Stimulated activated CD4-positive, alpha-beta T cell treated with anti-CD3 and anti-CD28 coated beads, TNF-alpha, amount 100 ng/mL, for 24 hours (primary cell): ENCODE measurements around the gene DDRGK1.
A peak's percentile ranks its signal among the peaks of the same experiment; 100 is the strongest.
"Not testable (repeated sequence)": the region's sequence is repeated elsewhere in the genome, so short reads cannot be mapped to it uniquely, and the experiment has no call there.

Source experiments
- DNase-seq, 3 experiments: peaks; one replicate each; pipeline ENCODE4 v3.0.0-alpha.2; 2020; ENCODE audit warnings: low read depth in 3 of 3

The DDRGK1 gene

GRCh38 chr20:3215359-3215917 is 11.0 kb upstream of the DDRGK1 start:
- DNase-seq: not testable (repeated sequence)

- no peak for DNase-seq
These were observed 8.7 kb upstream of the DDRGK1 start for GRCh38 chr20:3213226-3213625.

DNA sequence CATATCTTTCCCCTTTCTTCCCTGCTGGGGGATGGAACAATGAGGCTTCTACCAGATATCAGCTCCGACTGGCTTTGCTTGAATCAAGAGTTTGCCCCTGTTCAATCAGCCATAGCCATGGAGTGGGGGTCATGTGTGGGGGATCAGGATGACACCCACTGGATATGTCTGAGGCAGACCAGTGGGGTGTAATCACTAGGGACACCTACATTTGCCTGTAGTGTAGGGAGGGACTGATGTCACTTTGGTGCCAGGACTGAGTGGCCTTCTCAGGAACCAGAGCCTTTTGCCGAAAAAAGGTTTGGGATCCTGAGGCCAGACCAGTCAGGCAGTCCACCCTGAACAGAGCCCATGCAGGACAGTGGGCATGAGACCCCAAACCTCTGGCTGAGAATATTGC is 5.9 kb upstream of the DDRGK1 start:
- DNase-seq: no peak

GRCh38 chr20:3209946-3210317 is 5.5 kb upstream of the DDRGK1 start:
- no peak for DNase-seq

GRCh38 chr20:3209257-3209945 is 4.9 kb upstream of the DDRGK1 start, which contains the start of gene ITPA:
ITPA (plus strand) TSS chr20:3209498; CDS start chr20:3209552, 54 bp downstream.
- peak; percentile 39 to 63 (median 46) for DNase-seq

DNA sequence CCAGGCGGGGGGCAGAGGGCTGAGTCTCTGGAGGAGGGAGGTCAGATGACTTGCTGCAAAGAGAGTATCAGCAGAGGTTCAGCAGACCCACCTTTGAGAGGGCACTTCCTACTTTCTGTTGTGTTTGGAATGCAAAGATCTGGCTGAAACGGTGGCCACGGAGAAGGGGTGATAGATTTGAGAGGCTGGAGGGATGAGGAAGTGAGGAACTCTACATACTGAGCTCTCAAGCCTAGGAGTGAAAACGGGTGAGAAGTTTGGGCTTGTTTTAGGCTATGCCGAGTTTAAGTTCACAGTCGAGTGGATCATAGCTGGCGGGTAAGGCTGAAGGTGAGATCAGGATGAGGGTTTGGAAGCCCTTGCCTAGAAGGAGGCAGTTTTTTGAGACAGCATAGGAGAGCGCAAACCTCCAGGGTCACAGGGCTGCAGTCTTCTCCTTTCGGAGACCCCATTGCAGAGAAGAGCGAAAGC is 4.3 kb upstream of the DDRGK1 start:
- no peak for DNase-seq

DNA sequence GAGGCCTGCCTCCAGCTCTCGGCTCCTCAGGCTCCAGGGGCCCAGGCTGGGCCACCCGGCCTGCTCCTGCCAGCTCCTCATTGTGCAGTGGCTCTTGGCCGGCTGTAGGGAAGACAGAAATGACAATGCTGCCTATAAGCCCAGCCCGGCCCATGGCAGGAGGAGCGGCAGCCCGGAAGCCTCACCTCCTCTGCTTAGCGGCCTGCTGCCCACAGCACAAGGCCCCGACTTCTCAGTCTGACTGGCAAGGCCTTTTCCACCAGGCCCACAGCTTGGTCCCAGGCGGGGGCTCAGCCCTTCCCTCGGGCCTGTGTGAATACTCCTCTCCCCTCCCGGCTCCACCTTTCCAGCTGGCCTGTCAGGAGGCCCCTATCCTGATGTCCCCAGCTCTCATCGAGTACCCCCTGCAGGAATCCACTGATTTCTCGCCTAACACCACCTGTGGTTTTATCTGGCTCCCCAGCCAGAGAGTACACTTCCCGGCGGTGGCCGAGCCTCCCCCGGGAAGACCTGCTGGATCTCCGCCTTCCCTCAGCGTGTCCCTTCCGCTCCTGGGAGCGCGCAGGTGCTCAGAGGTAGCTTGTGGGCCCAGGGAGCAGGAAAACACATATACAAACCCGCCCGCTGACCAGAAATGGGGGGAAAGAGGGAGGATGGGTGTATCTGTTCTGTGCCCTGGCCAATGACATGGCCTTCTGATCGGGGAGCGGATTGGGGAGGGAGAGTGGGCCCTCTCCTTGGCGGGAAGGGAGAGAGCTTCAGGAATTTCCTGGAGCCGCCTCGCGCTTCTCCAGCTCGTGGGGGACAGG is 963 bp downstream of the DDRGK1 start:
- no peak for DNase-seq

DNA sequence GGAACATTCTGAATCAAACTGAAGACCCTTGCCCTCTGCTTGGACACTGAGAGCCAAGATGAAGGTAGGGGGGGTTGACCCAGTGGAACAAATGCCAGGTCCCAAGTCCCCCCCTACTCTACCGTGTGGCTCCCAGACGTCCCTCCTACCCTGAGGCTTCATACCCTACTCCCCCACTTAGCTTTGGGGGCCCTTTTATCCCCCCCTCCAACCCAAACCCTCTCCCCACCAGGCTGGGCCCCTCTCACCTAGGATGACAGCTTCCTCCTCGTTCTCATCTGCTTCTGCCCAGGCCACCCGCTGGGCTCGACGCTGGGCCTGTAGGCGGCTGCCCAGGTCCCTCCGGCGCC is 1.5 kb downstream of the DDRGK1 start:
- DNase-seq: no peak

GRCh38 chr20:3199976-3200755 is 4.3 kb downstream of the DDRGK1 start:
- no peak for DNase-seq

DNA sequence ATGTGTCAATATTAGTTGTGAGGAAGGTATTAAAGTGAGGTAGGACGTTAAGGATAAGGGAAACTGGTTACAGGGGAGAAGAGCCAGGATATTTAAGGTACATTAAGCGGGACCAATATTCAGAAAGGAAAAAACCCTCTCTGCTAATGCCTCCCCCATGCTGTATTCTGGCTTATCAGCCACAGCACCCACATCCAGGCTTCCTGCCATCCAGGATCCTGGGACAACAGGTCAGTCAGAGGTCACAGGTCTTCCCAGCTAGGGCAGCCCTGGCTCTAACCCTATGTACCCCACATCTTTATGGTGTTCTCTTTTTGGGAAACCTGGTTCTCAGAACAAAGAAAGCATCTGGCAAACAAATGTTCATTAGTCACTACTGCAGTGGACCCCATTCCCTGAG is 5.3 kb downstream of the DDRGK1 start:
- DNase-seq: no peak

DNA sequence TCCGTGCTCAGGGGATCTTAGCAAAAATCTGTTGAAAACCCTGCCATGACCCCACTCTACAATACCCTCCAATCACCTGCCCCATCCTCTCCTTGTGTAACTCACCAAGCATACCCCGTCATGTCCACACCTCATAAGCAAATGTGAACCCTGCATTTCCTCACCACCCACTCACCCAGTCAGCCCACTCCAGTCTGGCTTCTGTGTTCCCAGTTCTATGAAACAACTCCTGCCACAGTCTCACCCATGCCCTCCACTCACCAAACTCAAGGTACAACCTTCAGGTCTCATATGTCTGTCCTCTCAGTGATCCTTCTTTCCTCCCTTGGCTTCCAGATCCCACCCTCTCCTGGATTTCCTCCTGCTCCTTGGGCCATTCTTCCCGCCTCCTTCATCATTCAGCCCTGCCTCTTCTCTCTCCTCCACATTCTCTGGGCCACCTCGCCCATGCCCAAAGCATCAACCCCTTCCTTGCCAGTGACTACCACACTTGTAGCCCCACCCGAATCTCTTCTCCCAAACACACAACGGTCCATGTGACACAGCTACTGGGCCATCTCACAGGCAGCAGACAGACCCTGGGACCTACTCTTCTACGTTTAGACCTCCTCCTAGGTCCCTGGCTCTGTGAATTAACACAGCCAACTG is 8.8 kb downstream of the DDRGK1 start:
- no peak for DNase-seq

DNA sequence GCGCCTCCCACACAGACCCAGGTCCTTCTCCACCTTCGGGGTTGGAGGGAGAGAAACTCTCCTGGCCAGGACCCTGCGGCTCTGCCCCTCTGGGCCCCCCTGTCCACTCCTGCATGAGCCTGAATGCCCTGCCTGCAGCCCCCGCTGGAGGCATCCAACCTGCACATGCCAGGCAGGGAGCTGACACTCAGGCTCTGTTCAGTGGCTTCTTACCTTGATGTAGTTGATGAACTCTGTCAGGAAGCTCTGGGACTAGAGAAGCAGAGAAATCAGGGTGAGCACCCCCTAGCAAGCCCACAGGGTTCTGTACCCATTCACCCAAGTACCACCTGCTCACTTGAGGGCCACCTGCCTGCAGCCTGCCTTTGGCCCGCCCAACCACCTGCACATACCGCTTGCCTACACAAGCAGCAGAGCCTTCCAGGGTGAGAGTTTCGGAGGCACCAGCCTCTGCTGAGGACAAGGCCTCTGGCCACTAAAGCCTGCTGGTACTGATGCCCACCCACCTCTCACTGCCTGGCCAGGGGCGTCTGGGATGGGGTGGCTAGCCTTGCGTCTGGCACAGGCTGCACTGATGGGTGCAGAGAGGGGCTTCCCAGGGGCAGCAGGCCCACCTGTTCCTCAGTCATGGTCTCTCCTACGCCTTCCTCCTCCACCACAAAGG is 9.7 kb downstream of the DDRGK1 start:
- DNase-seq: no peak

- no peak for DNase-seq
These were observed 10.5 kb downstream of the DDRGK1 start for GRCh38 chr20:3193806-3194616.

- DNase-seq: no peak
These were observed 12.1 kb downstream of the DDRGK1 start for GRCh38 chr20:3192226-3193015.

- DNase-seq: no peak
These were observed 13.8 kb downstream of the DDRGK1 start for GRCh38 chr20:3190681-3191111.

- no peak for DNase-seq
These were observed 14.8 kb downstream of the DDRGK1 start for GRCh38 chr20:3189561-3190131.

GRCh38 chr20:3188823-3189413 is 15.6 kb downstream of the DDRGK1 start:
- no peak for DNase-seq

DNA sequence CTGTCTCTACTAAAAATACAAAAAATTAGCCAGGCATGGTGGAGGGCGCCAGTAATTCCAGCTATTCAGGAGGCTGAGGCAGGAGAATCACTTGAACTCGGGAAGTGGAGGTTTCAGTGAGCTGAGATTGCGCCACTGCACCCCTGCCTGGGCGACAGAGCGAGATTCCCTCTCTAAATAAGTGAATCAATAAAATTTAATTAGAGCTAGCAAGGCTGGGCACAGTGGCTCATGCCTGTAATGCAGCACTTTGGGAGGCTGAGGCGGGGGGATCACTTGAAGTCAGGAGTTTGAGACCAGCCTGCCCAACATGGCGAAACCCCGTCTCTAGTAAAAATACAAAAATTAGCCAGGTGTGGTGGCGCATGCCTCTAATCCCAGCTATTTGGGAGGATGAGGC is 16.6 kb downstream of the DDRGK1 start:
- not testable (repeated sequence) for DNase-seq
